CD14-positive monocyte (primary cell): Measurements from ENCODE around the gene TTC7B. TPM values are rescaled to one million over a fixed set of nuclear protein-coding genes. Genes with fewer than 3 reads are reported as not detected.

Experiments
- DNase-seq, 3 donors: peaks; one replicate each; pipeline ENCODE4 v3.0.0-alpha.2; 2011 to 2022
- H2AFZ ChIP-seq: 2 replicates; pipeline ENCODE4 v1.6.0; 2012; ENCODE audit warnings: mild to moderate bottlenecking, low read depth, low read length, inconsistent platforms; ENCODE audit not compliant: insufficient read depth, poor library complexity, severe bottlenecking
- H3K27ac ChIP-seq, 2 donors: 1 replicate in 1 of 2; 2 replicates in 1 of 2; pipeline ENCODE4 v1.5.1; 2012 to 2013; ENCODE audit warnings: low read length in 2 of 2, control low read depth in 1 of 2, inconsistent platforms in 1 of 2, low read depth in 1 of 2, mild to moderate bottlenecking in 1 of 2
- H3K27me3 ChIP-seq, 2 donors: one replicate each; pipeline versions ENCODE4 v1.6.0 to v1.6.1; 2011 to 2013; ENCODE audit warnings: low read length in 2 of 2; ENCODE audit not compliant: control insufficient read depth in 2 of 2, insufficient read depth in 2 of 2
- H3K36me3 ChIP-seq, 2 donors: replicated peaks in 1 of 2; 1 replicate in 1 of 2; 2 replicates in 1 of 2; pipeline versions ENCODE4 v1.5.1 to v1.6.1; 2012 to 2013; ENCODE audit warnings: low read length in 2 of 2, control low read depth in 1 of 2, inconsistent platforms in 1 of 2, mild to moderate bottlenecking in 1 of 2; ENCODE audit not compliant: insufficient read depth in 2 of 2, control insufficient read depth in 1 of 2
- H3K4me1 ChIP-seq, 2 donors: 1 replicate in 1 of 2; 2 replicates in 1 of 2; pipeline versions ENCODE4 v1.5.1 to v1.6.1; 2012 to 2013; ENCODE audit warnings: low read length in 2 of 2, control low read depth in 1 of 2, inconsistent platforms in 1 of 2, mild to moderate bottlenecking in 1 of 2, moderate library complexity in 1 of 2; ENCODE audit not compliant: insufficient read depth in 2 of 2, control insufficient read depth in 1 of 2
- H3K4me2 ChIP-seq: replicated peaks from 2 replicates; pipeline ENCODE3; 2012; ENCODE audit warnings: low read length, moderate library complexity, mild to moderate bottlenecking; ENCODE audit not compliant: poor library complexity, severe bottlenecking; ENCODE audit errors: extremely low read depth
- H3K4me3 ChIP-seq, 3 experiments: fragments of 200-600 bp in 1 of 3; sonication (generic) in 1 of 3; replicated peaks in 1 of 3; 1 replicate in 2 of 3; 2 replicates in 1 of 3; pipeline ENCODE4 v1.5.1; 2011 to 2013; ENCODE audit warnings: low read length in 3 of 3, mild to moderate bottlenecking in 3 of 3, control low read depth in 2 of 3, low read depth in 2 of 3, inconsistent platforms in 1 of 3, moderate library complexity in 1 of 3
- H3K79me2 ChIP-seq: 2 replicates; pipeline ENCODE4 v1.6.0; 2012; ENCODE audit warnings: mild to moderate bottlenecking, control low read depth, inconsistent platforms, low read length, moderate library complexity; ENCODE audit not compliant: insufficient read depth
- H3K9ac ChIP-seq: 2 replicates; pipeline ENCODE4 v1.6.0; 2017; ENCODE audit warnings: low read length, mild to moderate bottlenecking; ENCODE audit not compliant: insufficient read depth, poor library complexity, severe bottlenecking
- H3K9me3 ChIP-seq, 2 donors: replicated peaks in 1 of 2; 1 replicate in 1 of 2; 2 replicates in 1 of 2; pipeline versions ENCODE4 v1.5.1 to v1.6.1; 2012 to 2013; ENCODE audit warnings: low read length in 2 of 2, control low read depth in 1 of 2; ENCODE audit not compliant: control insufficient read depth in 1 of 2, insufficient read depth in 1 of 2
- H4K20me1 ChIP-seq: 2 replicates; pipeline ENCODE4 v1.6.0; 2012; ENCODE audit warnings: mild to moderate bottlenecking, low read length, control low read depth, moderate library complexity; ENCODE audit not compliant: insufficient read depth
- H3K27ac Mint-ChIP-seq, 7 donors: one replicate each; pipeline ENCODE4 v1.8.0; 2020; ENCODE audit warnings: mild to moderate bottlenecking in 7 of 7, mixed read lengths in 7 of 7, moderate library complexity in 6 of 7, inconsistent platforms in 2 of 7
- H3K27me3 Mint-ChIP-seq, 3 donors: one replicate each; pipeline ENCODE4 v1.8.0; 2021 to 2022; ENCODE audit warnings: low read depth in 3 of 3, mild to moderate bottlenecking in 3 of 3, mixed read lengths in 3 of 3, moderate library complexity in 3 of 3, inconsistent platforms in 1 of 3
- H3K36me3 Mint-ChIP-seq, 2 donors: one replicate each; pipeline ENCODE4 v1.8.0; 2020; ENCODE audit warnings: mixed read lengths in 2 of 2, inconsistent platforms in 1 of 2, mild to moderate bottlenecking in 1 of 2
- H3K4me1 Mint-ChIP-seq: one replicate; pipeline ENCODE4 v1.8.0; 2020; ENCODE audit warnings: mild to moderate bottlenecking, mixed read lengths
- H3K4me3 Mint-ChIP-seq, 2 donors: one replicate each; pipeline ENCODE4 v1.8.0; 2020; ENCODE audit warnings: mild to moderate bottlenecking in 2 of 2, mixed read lengths in 2 of 2, moderate library complexity in 1 of 2
- H3K9me3 Mint-ChIP-seq, 7 donors: one replicate each; pipeline ENCODE4 v1.8.0; 2020 to 2022; ENCODE audit warnings: mixed read lengths in 7 of 7, mild to moderate bottlenecking in 6 of 7, moderate library complexity in 6 of 7, inconsistent platforms in 2 of 7
- WGBS: methylation state at CpG from one replicate; pipeline ENCODE4 v1.1.5; 2013; ENCODE audit warnings: missing lambda C conversion rate; ENCODE audit not compliant: insufficient coverage; 5-methylcytosine and 5-hydroxymethylcytosine counted together
- intact Hi-C, 2 donors: fragments of 100-400 bp; cut with micrococcal nuclease; formaldehyde crosslinking; loops; one replicate each; pipeline versions ENCODE4 v1.15.0 to v1.15.1; 2023
- polyA plus RNA-seq, 3 donors: library from polyadenylated mRNA; depleted of rRNA in 1 of 3; unstranded in 2 of 3; stranded (reverse) in 1 of 3; fragments of 300-500 nt in 2 of 3; fragments of >200 nt in 1 of 3; fragmentation: Illumina TruSeq in 2 of 3; gene quantifications; 1 replicate in 2 of 3; 2 replicates in 1 of 3; pipeline ENCODE4 v1.2.3, GENCODE V29; 2012 to 2021
- TF ChIP-seq, protein P1 (sequence below): fragments of 200-600 bp; IDR thresholded peaks from one replicate; pipeline ENCODE4 v1.8.0; 2022; ENCODE audit warnings: antibody characterized with exemption, mild to moderate bottlenecking

Gene TTC7B
- polyA plus RNA-seq, 3 donors: 0.87 to 2.6 (median 1.2) TPM

GRCh38 chr14:90506748-90507147 lies 309.5 kb downstream of the TTC7B start:
- H3K27me3 Mint-ChIP-seq: peaks cover 23 to 33% (median 29%) of the 10 kb centered on the region in 3 donors
- Histone ChIP-seq H3K9ac (no peak overlapping the region), H3K4me3 (no peak overlapping the region), H3K4me1 (no peaks in the 10 kb centered on the region), H3K79me2 (no peaks in the 10 kb centered on the region), H4K20me1 (no peaks in the 10 kb centered on the region), H3K27ac (no peak overlapping the region), H3K9me3 (no peaks in the 10 kb centered on the region), H3K36me3 (no peaks in the 10 kb centered on the region), H3K27me3 (peaks cover 0 to 10% of the 10 kb centered on the region in 2 donors), H3K4me2 (no peak overlapping the region), H2AFZ (no peak overlapping the region)
- no peak overlapping the region for H3K27ac Mint-ChIP-seq
- WGBS: 70% methylated on average over 1 of the region's 6 CpGs
- no peaks in the 10 kb centered on the region for H3K36me3 Mint-ChIP-seq
- H3K4me1 Mint-ChIP-seq: peaks cover 8% of the 10 kb centered on the region
- no peak for DNase-seq
- intact Hi-C loops: no loop called here
- peaks cover 0 to 2% (median 0%) of the 10 kb centered on the region in 7 donors for H3K9me3 Mint-ChIP-seq
- TF ChIP-seq, protein P1, sequence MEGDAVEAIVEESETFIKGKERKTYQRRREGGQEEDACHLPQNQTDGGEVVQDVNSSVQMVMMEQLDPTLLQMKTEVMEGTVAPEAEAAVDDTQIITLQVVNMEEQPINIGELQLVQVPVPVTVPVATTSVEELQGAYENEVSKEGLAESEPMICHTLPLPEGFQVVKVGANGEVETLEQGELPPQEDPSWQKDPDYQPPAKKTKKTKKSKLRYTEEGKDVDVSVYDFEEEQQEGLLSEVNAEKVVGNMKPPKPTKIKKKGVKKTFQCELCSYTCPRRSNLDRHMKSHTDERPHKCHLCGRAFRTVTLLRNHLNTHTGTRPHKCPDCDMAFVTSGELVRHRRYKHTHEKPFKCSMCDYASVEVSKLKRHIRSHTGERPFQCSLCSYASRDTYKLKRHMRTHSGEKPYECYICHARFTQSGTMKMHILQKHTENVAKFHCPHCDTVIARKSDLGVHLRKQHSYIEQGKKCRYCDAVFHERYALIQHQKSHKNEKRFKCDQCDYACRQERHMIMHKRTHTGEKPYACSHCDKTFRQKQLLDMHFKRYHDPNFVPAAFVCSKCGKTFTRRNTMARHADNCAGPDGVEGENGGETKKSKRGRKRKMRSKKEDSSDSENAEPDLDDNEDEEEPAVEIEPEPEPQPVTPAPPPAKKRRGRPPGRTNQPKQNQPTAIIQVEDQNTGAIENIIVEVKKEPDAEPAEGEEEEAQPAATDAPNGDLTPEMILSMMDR: no peak
- H3K4me3 Mint-ChIP-seq: no peak overlapping the region

DNA sequence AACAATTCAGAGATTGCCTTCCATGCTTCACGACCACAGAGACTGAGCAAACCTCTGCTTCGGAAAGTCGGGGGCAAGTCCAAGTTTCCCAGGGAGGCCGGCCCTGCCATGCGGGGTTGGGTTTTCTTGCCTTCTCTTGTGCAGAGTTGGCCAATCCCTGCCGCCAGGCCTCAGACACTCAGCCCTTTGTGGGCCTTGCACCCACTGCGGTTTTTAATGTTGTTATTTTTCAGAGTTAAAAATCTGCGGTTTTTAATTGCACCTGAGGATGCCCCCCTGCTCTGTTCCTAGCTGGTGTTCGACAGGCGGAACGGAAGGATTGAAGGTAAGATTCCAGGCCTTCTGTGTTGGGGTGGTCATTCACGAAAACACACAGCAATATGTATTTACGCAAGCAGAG lies 310.7 kb downstream of the TTC7B start:
- 91% methylated on average over 10 of the region's 13 CpGs for WGBS

More for the DNA sequence above, 310.7 kb downstream of the TTC7B start:
- intact Hi-C loops: no loop called here
- peaks cover 0 to 2% (median 0%) of the 10 kb centered on the region in 7 donors for H3K9me3 Mint-ChIP-seq
- Histone ChIP-seq H3K79me2 (no peaks in the 10 kb centered on the region), H3K36me3 (no peaks in the 10 kb centered on the region), H3K27ac (no peak overlapping the region), H3K4me1 (peaks cover 6 to 7% of the 10 kb centered on the region in 2 donors), H3K9ac (no peak overlapping the region), H3K9me3 (no peaks in the 10 kb centered on the region), H3K4me3 (no peak overlapping the region), H2AFZ (no peak overlapping the region), H3K27me3 (peaks cover 0 to 10% of the 10 kb centered on the region in 2 donors), H4K20me1 (no peaks in the 10 kb centered on the region), H3K4me2 (no peak overlapping the region)
- DNase-seq: no peak
- H3K27me3 Mint-ChIP-seq: peaks cover 23 to 33% (median 29%) of the 10 kb centered on the region in 3 donors
- no peaks in the 10 kb centered on the region for H3K36me3 Mint-ChIP-seq
- peaks cover 16% of the 10 kb centered on the region for H3K4me1 Mint-ChIP-seq
- TF ChIP-seq, protein P1: no peak
- peak overlapping the region in 1 of 2 donors; percentile 5 for H3K4me3 Mint-ChIP-seq
- no peak overlapping the region for H3K27ac Mint-ChIP-seq
